Upper lobe of left lung (tissue), 6 donors: Measurements from ENCODE around the gene SEC31B. TPM values are rescaled to one million over a fixed set of nuclear protein-coding genes. Genes with fewer than 3 reads are reported as not detected.

Experiments used
- ATAC-seq, 2 donors: fragments of 200-7000 bp; cut with Tn5 transposase; one replicate each; pipeline ENCODE4 v1.9.1; 2022; ENCODE audit warnings: mild to moderate bottlenecking in 2 of 2, moderate library complexity in 2 of 2; ENCODE audit not compliant: low FRiP score in 2 of 2
- DNase-seq, 2 donors: peaks; one replicate each; pipeline ENCODE4 v3.0.0-alpha.2; 2019 to 2020
- H3K27ac ChIP-seq, 4 donors: fragments of 200-600 bp; sonication (generic); one replicate each; pipeline ENCODE4 v1.5.1; 2016 to 2019
- H3K27me3 ChIP-seq, 4 donors: fragments of 200-600 bp; sonication (generic); one replicate each; pipeline ENCODE4 v1.5.1; 2017 to 2019
- H3K36me3 ChIP-seq, 4 donors: fragments of 200-600 bp; sonication (generic); one replicate each; pipeline ENCODE4 v1.5.1; 2016 to 2019
- H3K4me1 ChIP-seq, 4 donors: fragments of 200-600 bp; sonication (generic); one replicate each; pipeline ENCODE4 v1.5.1; 2018 to 2019
- H3K4me3 ChIP-seq, 4 donors: fragments of 200-600 bp; sonication (generic); one replicate each; pipeline ENCODE4 v1.5.1; 2017 to 2019; ENCODE audit warnings: mild to moderate bottlenecking in 2 of 4, moderate library complexity in 1 of 4
- H3K9me3 ChIP-seq, 4 donors: fragments of 200-600 bp; sonication (generic); one replicate each; pipeline ENCODE4 v1.5.1; 2018 to 2019
- EP300 ChIP-seq, 4 donors: sonication (generic); formaldehyde crosslinking; IDR thresholded peaks; one replicate each; pipeline ENCODE4 v1.5.1; 2017; ENCODE audit warnings: antibody characterized with exemption in 4 of 4, control low read depth in 2 of 4
- POLR2A ChIP-seq, 4 donors: fragments of 450-650 bp; IDR thresholded peaks; one replicate each; pipeline ENCODE4 v1.5.1; 2016 to 2017; ENCODE audit warnings: antibody characterized with exemption in 4 of 4, mild to moderate bottlenecking in 2 of 4
- POLR2AphosphoS5 ChIP-seq, 2 donors: sonication (generic); formaldehyde crosslinking; IDR thresholded peaks; one replicate each; pipeline ENCODE4 v1.5.1; 2017; ENCODE audit warnings: antibody characterized with exemption in 2 of 2
- WGBS, 2 donors: methylation state at CpG; one replicate each; pipeline ENCODE4 v1.1.5; 2017 to 2018; 5-methylcytosine and 5-hydroxymethylcytosine counted together
- total RNA-seq, 6 donors: library from RNA; depleted of rRNA in 4 of 6; stranded (reverse); fragments of >200 nt in 4 of 6; gene quantifications; one replicate each; pipeline versions ENCODE4 v1.1.0 to v1.2.1, GENCODE V29; 2016 to 2021
- TF ChIP-seq, protein P1 (sequence below), 6 experiments: fragments of 450-650 bp in 4 of 6; fragments of 200-600 bp in 2 of 6; sonication (generic) in 2 of 6; IDR thresholded peaks; one replicate each; pipeline ENCODE4 v1.5.1; 2016 to 2019; ENCODE audit warnings: antibody characterized with exemption in 6 of 6
- donor health status: DM: no; HTN: no; CAD: no; lungs with moderate emphysema.
- donor health status: DM: no; HTN: yes; CAD: no; lungs with severe emphysema.

SEC31B gene, protein sequence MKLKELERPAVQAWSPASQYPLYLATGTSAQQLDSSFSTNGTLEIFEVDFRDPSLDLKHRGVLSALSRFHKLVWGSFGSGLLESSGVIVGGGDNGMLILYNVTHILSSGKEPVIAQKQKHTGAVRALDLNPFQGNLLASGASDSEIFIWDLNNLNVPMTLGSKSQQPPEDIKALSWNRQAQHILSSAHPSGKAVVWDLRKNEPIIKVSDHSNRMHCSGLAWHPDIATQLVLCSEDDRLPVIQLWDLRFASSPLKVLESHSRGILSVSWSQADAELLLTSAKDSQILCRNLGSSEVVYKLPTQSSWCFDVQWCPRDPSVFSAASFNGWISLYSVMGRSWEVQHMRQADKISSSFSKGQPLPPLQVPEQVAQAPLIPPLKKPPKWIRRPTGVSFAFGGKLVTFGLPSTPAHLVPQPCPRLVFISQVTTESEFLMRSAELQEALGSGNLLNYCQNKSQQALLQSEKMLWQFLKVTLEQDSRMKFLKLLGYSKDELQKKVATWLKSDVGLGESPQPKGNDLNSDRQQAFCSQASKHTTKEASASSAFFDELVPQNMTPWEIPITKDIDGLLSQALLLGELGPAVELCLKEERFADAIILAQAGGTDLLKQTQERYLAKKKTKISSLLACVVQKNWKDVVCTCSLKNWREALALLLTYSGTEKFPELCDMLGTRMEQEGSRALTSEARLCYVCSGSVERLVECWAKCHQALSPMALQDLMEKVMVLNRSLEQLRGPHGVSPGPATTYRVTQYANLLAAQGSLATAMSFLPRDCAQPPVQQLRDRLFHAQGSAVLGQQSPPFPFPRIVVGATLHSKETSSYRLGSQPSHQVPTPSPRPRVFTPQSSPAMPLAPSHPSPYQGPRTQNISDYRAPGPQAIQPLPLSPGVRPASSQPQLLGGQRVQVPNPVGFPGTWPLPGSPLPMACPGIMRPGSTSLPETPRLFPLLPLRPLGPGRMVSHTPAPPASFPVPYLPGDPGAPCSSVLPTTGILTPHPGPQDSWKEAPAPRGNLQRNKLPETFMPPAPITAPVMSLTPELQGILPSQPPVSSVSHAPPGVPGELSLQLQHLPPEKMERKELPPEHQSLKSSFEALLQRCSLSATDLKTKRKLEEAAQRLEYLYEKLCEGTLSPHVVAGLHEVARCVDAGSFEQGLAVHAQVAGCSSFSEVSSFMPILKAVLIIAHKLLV
- total RNA-seq, result 10 to 100 TPM in 3 of 6 donors, 1 to 10 TPM in 3; 3.6 to 43.0 (median 10.3) TPM

DNA sequence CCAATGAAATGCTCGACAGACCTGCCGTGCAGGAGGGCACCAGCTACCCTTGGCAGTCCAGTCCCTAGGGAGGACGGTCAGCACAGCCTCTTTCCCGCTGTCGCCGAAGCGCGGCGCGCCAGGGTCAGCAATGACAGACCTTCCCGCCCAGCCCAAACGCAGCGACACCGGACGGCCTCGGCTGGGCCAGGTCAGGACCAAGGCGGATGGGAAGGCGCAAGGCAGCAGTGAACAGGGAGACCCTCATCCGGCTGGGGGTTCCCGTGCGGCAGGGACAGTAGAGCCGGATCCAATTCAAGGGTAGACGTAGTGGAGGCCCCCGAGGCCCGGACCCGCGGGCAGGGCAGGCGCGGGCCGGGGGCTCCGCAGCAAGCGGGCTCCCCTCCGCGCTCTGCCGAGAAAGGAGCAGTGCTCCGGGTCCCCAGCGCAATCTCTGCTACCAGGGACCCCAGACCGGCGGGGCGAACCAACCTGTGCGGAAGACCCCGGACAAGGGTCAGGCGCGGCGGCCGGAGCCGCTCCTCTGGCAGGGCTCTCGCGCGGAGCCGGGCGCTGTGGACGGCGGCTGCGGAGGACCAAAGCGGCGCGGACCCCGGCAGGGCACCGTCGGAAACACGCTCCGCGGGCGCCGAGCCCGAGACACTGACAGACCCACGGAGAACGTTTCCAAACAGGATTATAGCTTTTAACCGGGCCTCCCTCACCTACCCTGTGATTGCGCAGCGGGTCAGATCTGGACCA, at the start of gene SEC31B:
TSS of gene SEC31B (minus strand) at position 551 of the 741 bp plus-strand sequence. CDS start 2,909 bp downstream, outside the sequence.
- TF ChIP-seq EP300 (IDR thresholded peaks at IDR 0.05) (no peak), POLR2AphosphoS5 (IDR thresholded peaks at IDR 0.05) (no peak), POLR2A (IDR thresholded peaks at IDR 0.05) (no peak)
- TF ChIP-seq, protein P1, sequence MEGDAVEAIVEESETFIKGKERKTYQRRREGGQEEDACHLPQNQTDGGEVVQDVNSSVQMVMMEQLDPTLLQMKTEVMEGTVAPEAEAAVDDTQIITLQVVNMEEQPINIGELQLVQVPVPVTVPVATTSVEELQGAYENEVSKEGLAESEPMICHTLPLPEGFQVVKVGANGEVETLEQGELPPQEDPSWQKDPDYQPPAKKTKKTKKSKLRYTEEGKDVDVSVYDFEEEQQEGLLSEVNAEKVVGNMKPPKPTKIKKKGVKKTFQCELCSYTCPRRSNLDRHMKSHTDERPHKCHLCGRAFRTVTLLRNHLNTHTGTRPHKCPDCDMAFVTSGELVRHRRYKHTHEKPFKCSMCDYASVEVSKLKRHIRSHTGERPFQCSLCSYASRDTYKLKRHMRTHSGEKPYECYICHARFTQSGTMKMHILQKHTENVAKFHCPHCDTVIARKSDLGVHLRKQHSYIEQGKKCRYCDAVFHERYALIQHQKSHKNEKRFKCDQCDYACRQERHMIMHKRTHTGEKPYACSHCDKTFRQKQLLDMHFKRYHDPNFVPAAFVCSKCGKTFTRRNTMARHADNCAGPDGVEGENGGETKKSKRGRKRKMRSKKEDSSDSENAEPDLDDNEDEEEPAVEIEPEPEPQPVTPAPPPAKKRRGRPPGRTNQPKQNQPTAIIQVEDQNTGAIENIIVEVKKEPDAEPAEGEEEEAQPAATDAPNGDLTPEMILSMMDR (IDR thresholded peaks at IDR 0.05), result no peak
- Histone ChIP-seq H3K9me3 (no peaks in the 10 kb centered on the region), H3K36me3 (peaks cover 8 to 19% (median 16%) of the 10 kb centered on the region in 4 donors), H3K27ac (no peak within 1 kb of the TSS), H3K4me3 (peak within 1 kb of the TSS in 3 of 4 donors; percentile 31 to 48 (median 44)), H3K4me1 (peaks cover 5 to 17% (median 11%) of the 10 kb centered on the region in 4 donors), H3K27me3 (peaks cover 0 to 2% (median 0%) of the 10 kb centered on the region in 4 donors)
- WGBS, 2 donors, result 25% methylated on average over 57 of the region's 72 CpGs; no CpG with 5 or more reads in 1 of the 2 donors
- peak in 1 of 2 donors; percentile 87 for DNase-seq
- ATAC-seq, result peak; percentile 42 to 63

DNA sequence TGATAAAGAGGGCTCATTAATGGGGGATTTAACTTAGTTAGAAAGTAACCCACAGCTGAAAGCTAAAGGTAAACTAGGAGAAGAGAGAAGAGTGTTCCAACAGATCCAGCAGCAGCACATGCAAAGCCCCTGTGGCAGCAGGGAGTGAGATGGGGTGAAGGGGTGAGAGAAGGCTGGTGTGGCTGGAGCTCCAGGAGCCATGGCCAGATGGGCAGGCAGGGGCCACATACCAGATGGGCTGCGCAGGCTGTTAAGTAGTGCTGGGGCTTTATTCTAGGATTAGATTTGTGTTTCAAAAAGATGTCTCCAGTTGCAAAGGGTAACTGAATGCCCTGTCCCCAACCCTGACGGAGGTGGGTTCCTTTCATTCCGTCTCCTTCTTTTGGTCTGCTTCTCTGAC, 49.3 kb upstream of the SEC31B start:
- no peak overlapping the region for H3K27ac ChIP-seq
- TF ChIP-seq EP300 (IDR thresholded peaks at IDR 0.05), result no peak
- TF ChIP-seq, protein P1 (IDR thresholded peaks at IDR 0.05), result no peak
- no peak for TF ChIP-seq POLR2AphosphoS5 (IDR thresholded peaks at IDR 0.05)
- no peak for TF ChIP-seq POLR2A (IDR thresholded peaks at IDR 0.05)
- DNase-seq (no peak), ATAC-seq (no peak)
- WGBS, 2 donors, result 84 to 89% methylated on average over 3 of the region's 3 CpGs
- no peaks in the 10 kb centered on the region for H3K9me3 ChIP-seq
- H3K27me3 ChIP-seq, result peaks cover 0 to 22% (median 8%) of the 10 kb centered on the region in 4 donors
- H3K4me3 ChIP-seq, result no peak overlapping the region
- H3K4me1 ChIP-seq, result no peaks in the 10 kb centered on the region
- H3K36me3 ChIP-seq, result no peaks in the 10 kb centered on the region

DNA sequence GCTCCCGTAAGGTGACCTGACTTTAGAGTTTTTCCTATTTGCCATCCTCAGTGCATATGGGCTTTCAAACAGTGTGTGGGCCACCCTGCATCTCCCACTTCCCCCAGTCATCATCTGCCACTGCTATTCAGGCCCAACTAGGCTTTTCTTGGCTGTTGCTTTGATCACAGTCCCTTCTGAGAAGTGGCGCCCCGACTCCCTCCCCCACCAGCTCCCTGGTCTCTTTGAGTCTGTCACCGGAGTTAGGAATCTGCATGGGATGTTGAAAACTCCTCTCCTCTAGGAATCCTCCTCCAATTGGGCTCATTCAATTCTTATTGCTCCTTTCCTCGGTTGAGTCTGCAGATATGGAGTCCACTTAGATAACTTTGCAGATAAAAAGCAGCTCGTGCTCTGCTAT, 48.2 kb upstream of the SEC31B start:
- H3K27me3 ChIP-seq, result peaks cover 0 to 25% (median 11%) of the 10 kb centered on the region in 4 donors
- WGBS, 2 donors, result 18 to 26% methylated on average over 6 of the region's 6 CpGs
- DNase-seq, result no peak

More for the DNA sequence above, 48.2 kb upstream of the SEC31B start:
- Histone ChIP-seq H3K4me1 (peaks cover under 1 to 2% (median under 1%) of the 10 kb centered on the region in 4 donors), H3K9me3 (no peaks in the 10 kb centered on the region), H3K27ac (no peak overlapping the region), H3K36me3 (no peaks in the 10 kb centered on the region), H3K4me3 (no peak overlapping the region)
- ATAC-seq, result no peak
- no peak for TF ChIP-seq EP300 (IDR thresholded peaks at IDR 0.05)
- TF ChIP-seq POLR2AphosphoS5 (IDR thresholded peaks at IDR 0.05), result no peak
- TF ChIP-seq POLR2A (IDR thresholded peaks at IDR 0.05), result no peak
- TF ChIP-seq, protein P1 (IDR thresholded peaks at IDR 0.05), result no peak
